T follicular helper cell (primary cell): ENCODE data around the gene FUOM.
"Not testable (repeated sequence)": the region's sequence is repeated elsewhere in the genome, so short reads cannot be mapped to it uniquely, and the experiment has no call there.

Experiments
- DNase-seq: peaks from one replicate; pipeline ENCODE4 v3.0.0-alpha.2; 2020; ENCODE audit warnings: low read depth

Gene FUOM

GRCh38 chr10:133329491-133330202 lies 28.2 kb downstream of the FUOM start:
- peak; percentile 79 for DNase-seq

- DNase-seq: no peak
Measured at GRCh38 chr10:133328358-133329343, 29.2 kb downstream of the FUOM start.

GRCh38 chr10:133327651-133328357 lies 30.0 kb downstream of the FUOM start:
- DNase-seq: no peak

GRCh38 chr10:133326745-133327650 lies 30.8 kb downstream of the FUOM start:
- no peak for DNase-seq

- no peak for DNase-seq
Measured at GRCh38 chr10:133326223-133326551, 31.6 kb downstream of the FUOM start.

GRCh38 chr10:133325440-133326222 lies 32.2 kb downstream of the FUOM start:
- no peak for DNase-seq

GRCh38 chr10:133324857-133325260 lies 33.0 kb downstream of the FUOM start:
- no peak for DNase-seq

- peak; percentile 56 for DNase-seq
Measured at GRCh38 chr10:133324198-133324792, 33.5 kb downstream of the FUOM start.

GRCh38 chr10:133322064-133322709 lies 35.6 kb downstream of the FUOM start:
- DNase-seq: not testable (repeated sequence)

- not testable (repeated sequence) for DNase-seq
Measured at GRCh38 chr10:133320852-133321422, 36.9 kb downstream of the FUOM start.

GRCh38 chr10:133318494-133319127 lies 39.2 kb downstream of the FUOM start:
- peak; percentile 59 for DNase-seq

- no peak for DNase-seq
Measured at GRCh38 chr10:133316732-133317131, 41.1 kb downstream of the FUOM start.

- DNase-seq: no peak
Measured at GRCh38 chr10:133316266-133316665, 41.6 kb downstream of the FUOM start.

- no peak for DNase-seq
Measured at GRCh38 chr10:133315847-133316246, 42.0 kb downstream of the FUOM start.

GRCh38 chr10:133314911-133315310 lies 42.9 kb downstream of the FUOM start:
- DNase-seq: no peak

- no peak for DNase-seq
Measured at GRCh38 chr10:133313192-133313591, 44.6 kb downstream of the FUOM start.

- no peak for DNase-seq
Measured at GRCh38 chr10:133312769-133313145, 45.1 kb downstream of the FUOM start.

- DNase-seq: no peak
Measured at GRCh38 chr10:133312016-133312768, 45.6 kb downstream of the FUOM start.
